Measurements from ENCODE around the gene ASTN1. TPM values are rescaled to one million over a fixed set of nuclear protein-coding genes. Genes with fewer than 3 reads are reported as not detected.

The ASTN1 gene
- total RNA-seq, 1 experiment from 2014 or later = not detected

- Histone ChIP-seq H3K79me2 (ENCODE audit: low read depth) (no peaks in the 10 kb centered on the region), H3K27ac (no peak overlapping the region), H3K4me3 (no peak overlapping the region), H3K36me3 (ENCODE audit: low read depth) (no peaks in the 10 kb centered on the region), H2AFZ (no peak overlapping the region), H3K4me2 (no peak overlapping the region), H4K20me1 (ENCODE audit: insufficient read depth) (no peaks in the 10 kb centered on the region; the same call in 1 of the 2 replicates), H3F3A (ENCODE audit: insufficient read depth, low read depth) (no peaks in the 10 kb centered on the region), H3K9me3 (ENCODE audit: insufficient read depth, low read depth) (no peaks in the 10 kb centered on the region), H3K4me1 (replicated peaks; ENCODE audit: insufficient read depth) (no peaks in the 10 kb centered on the region), H3K27me3 (ENCODE audit: insufficient read depth, low read depth) (peaks cover 47% of the 10 kb centered on the region), H3K9me2 (ENCODE audit: insufficient read depth) (no peaks in the 10 kb centered on the region)
- CTCF ChIA-PET = no interaction called here
- no TSS peak for BruUV-seq (replicated peaks)
- TF ChIP-seq CTCF (conservative IDR thresholded peaks at IDR 0.05) (no peak), EZH2 (IDR thresholded peaks at IDR 0.05; ENCODE audit: low read depth) (no peak)
- intact Hi-C loops (cut with micrococcal nuclease; ENCODE audit: unreplicated experiment) = no loop called here
- POLR2A ChIA-PET (ENCODE audit: unreplicated experiment) = no interaction called here
- DNase-seq = no peak
These were observed 258.9 kb downstream of the ASTN1 start for GRCh38 chr1:176905648-176906047.

- Histone ChIP-seq H3K79me2 (ENCODE audit: low read depth) (no peaks in the 10 kb centered on the region), H3K4me3 (no peak overlapping the region), H2AFZ (no peak overlapping the region), H3K36me3 (ENCODE audit: low read depth) (no peaks in the 10 kb centered on the region), H3F3A (ENCODE audit: insufficient read depth, low read depth) (no peaks in the 10 kb centered on the region), H3K27ac (no peak overlapping the region), H3K9me3 (ENCODE audit: insufficient read depth, low read depth) (no peaks in the 10 kb centered on the region), H3K27me3 (ENCODE audit: insufficient read depth, low read depth) (peaks cover 47% of the 10 kb centered on the region), H4K20me1 (ENCODE audit: insufficient read depth) (no peaks in the 10 kb centered on the region; the same call in 1 of the 2 replicates), H3K4me1 (replicated peaks; ENCODE audit: insufficient read depth) (no peaks in the 10 kb centered on the region), H3K4me2 (no peak overlapping the region), H3K9me2 (ENCODE audit: insufficient read depth) (no peaks in the 10 kb centered on the region)
- TF ChIP-seq CTCF (conservative IDR thresholded peaks at IDR 0.05) (no peak), EZH2 (IDR thresholded peaks at IDR 0.05; ENCODE audit: low read depth) (no peak)
- intact Hi-C loops (cut with micrococcal nuclease; ENCODE audit: unreplicated experiment) = no loop called here
- BruUV-seq (replicated peaks) = no TSS peak
- ChIA-PET POLR2A (ENCODE audit: unreplicated experiment) (no interaction called here), CTCF (no interaction called here)
- DNase-seq = no peak
These were observed 260.3 kb downstream of the ASTN1 start for GRCh38 chr1:176904057-176904751.

- POLR2A ChIA-PET (ENCODE audit: unreplicated experiment) = no interaction called here
- no peak overlapping the region for H3K4me2 ChIP-seq
These were observed 261.0 kb downstream of the ASTN1 start for GRCh38 chr1:176903474-176903873.

More at GRCh38 chr1:176903474-176903873, 261.0 kb downstream of the ASTN1 start:
- no peak overlapping the region for H3K4me3 ChIP-seq
- no peaks in the 10 kb centered on the region for H3K4me1 ChIP-seq (replicated peaks; ENCODE audit: insufficient read depth)
- H3K27me3 ChIP-seq (ENCODE audit: insufficient read depth, low read depth) = peaks cover 47% of the 10 kb centered on the region
- TF ChIP-seq EZH2 (IDR thresholded peaks at IDR 0.05; ENCODE audit: low read depth) (no peak), CTCF (conservative IDR thresholded peaks at IDR 0.05) (no peak)
- DNase-seq = no peak
- no TSS peak for BruUV-seq (replicated peaks)
- no peaks in the 10 kb centered on the region; the same call in 1 of the 2 replicates for H4K20me1 ChIP-seq (ENCODE audit: insufficient read depth)
- no peaks in the 10 kb centered on the region for H3K36me3 ChIP-seq (ENCODE audit: low read depth)
- no peaks in the 10 kb centered on the region for H3K9me2 ChIP-seq (ENCODE audit: insufficient read depth)
- intact Hi-C loops (cut with micrococcal nuclease; ENCODE audit: unreplicated experiment) = no loop called here
- H3K79me2 ChIP-seq (ENCODE audit: low read depth) = no peaks in the 10 kb centered on the region
- CTCF ChIA-PET = no interaction called here
- no peak overlapping the region for H2AFZ ChIP-seq
- no peaks in the 10 kb centered on the region for H3K9me3 ChIP-seq (ENCODE audit: insufficient read depth, low read depth)
- no peak overlapping the region for H3K27ac ChIP-seq
- no peaks in the 10 kb centered on the region for H3F3A ChIP-seq (ENCODE audit: insufficient read depth, low read depth)
